HPDE6-E6E7 (cell line): Measurements from ENCODE around the gene ZNF275.
"Not testable (repeated sequence)": the region's sequence is repeated elsewhere in the genome, so short reads cannot be mapped to it uniquely, and the experiment has no call there.

ENCODE experiments used
- DNase-seq: peaks from one replicate; pipeline ENCODE4 v3.0.0; 2011; ENCODE audit warnings: missing footprints; ENCODE audit errors: extremely low spot score

ZNF275 gene

DNA sequence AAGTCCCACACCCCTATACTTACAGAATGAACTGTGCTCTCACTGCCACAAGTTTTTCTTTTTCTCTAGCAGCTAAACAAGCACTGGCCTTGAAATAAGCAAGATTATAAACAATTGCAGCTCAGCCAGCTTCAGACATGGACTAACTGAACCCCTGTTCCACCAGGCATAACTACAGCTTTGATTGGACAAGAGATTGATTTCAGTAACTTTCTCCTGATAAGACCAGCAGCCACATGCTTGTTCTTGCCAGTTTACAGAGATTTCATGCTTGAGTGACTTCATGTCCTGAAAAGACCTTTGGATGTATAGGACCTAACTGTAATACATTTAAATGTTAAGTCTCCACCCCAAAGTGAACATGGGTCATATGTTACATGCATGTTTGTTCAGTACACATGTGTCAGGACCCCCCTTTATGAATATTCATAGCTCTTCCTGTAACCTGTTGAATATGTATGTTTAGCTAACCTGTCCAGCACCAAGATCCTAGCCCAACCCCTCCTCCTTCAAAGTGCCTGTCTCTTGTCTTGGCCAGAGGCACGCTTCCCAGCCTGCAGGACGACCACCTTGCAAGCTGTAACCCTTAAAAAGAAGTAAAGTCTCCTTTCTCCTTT is 27.9 kb downstream of the ZNF275 start:
- no peak for DNase-seq

DNA sequence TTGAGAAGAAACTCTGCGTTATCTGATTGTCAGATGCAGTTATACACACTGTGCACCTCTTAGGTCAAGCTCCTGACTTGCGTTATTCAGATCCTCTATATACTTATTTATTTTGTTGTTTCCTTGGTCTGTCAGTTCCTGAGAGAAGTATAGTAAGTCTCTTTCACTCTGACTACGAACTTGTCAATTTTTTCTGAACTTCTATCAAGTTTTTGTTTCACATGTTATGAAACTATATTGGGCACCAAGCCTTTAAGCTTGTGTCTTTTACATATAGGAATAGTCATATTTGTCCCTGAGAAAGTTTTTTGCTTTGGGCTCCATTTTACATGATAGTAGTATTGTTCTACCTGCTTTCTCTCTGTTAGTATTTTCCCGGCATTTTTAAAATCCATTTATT is 31.7 kb downstream of the ZNF275 start:
- DNase-seq: no peak

GRCh38 chrX:153366119-153366518 is 32.2 kb downstream of the ZNF275 start:
- no peak for DNase-seq

GRCh38 chrX:153366878-153367538 is 33.1 kb downstream of the ZNF275 start:
- no peak for DNase-seq

GRCh38 chrX:153370293-153371055 is 36.5 kb downstream of the ZNF275 start:
- no peak for DNase-seq

DNA sequence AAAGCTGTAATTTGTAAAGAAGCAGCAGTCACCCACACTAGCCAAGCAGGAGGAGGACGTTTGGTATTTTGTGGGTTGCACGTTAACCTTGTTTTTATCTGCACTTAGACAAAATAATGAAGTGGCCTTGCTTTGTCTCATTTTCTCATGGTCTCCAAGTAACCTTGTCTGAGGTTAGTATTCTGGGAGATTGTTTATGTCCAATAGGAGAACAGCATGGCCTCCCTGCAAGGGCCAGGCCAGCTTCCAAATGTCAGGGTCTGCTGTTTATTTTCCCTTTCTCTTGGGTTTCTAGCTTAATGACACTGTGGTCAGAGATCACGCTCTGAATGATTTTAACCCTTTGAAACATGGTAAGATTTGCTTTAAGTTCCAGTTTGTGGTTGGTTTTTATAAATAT is 37.3 kb downstream of the ZNF275 start:
- no peak for DNase-seq

GRCh38 chrX:153372949-153373348 is 39.0 kb downstream of the ZNF275 start:
- DNase-seq: no peak

DNA sequence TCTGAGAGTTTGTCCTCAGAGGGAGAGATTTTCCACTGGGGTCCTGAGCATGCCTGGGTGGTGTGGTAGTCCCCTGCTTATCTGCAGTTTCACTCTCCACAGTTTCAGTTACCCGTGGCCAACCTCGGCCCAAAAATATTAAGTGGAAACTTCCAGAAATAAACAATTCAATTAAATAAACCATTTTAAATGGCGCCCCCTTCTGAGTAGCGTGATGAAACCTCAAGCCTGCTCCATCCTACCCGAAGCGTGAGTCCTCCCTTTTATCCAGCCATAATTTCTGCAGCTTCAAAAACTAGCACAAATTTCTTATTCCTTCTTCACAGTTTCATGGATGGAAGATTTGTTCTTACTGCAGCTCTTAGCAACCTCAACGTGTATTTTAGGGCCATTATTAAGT is 40.5 kb downstream of the ZNF275 start:
- DNase-seq: no peak

GRCh38 chrX:153375571-153375970 is 41.6 kb downstream of the ZNF275 start:
- DNase-seq: no peak

GRCh38 chrX:153377727-153378126 is 43.8 kb downstream of the ZNF275 start:
- no peak for DNase-seq

DNA sequence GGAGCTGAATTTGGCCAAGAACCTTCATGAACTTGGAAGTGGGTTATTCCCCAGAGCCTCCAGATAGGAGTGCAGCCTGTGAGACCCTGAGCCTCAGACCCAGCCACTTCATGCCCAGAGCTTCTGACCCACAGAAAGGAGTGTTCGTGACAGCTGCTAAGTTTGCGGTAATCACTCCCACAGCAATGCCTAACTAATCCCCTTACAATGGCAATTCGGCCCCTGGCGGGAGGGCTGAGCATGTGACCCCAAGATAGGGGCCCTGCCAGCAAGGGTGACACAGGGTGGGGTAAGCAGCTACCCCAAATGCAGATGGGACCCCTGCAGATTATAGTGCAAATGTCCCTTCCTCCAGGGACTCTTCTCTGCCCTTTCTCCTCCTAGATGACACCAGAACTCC is 44.7 kb downstream of the ZNF275 start:
- DNase-seq: no peak

GRCh38 chrX:153379508-153379907 is 45.6 kb downstream of the ZNF275 start:
- no peak for DNase-seq

GRCh38 chrX:153379971-153380581 is 46.1 kb downstream of the ZNF275 start:
- no peak for DNase-seq

DNA sequence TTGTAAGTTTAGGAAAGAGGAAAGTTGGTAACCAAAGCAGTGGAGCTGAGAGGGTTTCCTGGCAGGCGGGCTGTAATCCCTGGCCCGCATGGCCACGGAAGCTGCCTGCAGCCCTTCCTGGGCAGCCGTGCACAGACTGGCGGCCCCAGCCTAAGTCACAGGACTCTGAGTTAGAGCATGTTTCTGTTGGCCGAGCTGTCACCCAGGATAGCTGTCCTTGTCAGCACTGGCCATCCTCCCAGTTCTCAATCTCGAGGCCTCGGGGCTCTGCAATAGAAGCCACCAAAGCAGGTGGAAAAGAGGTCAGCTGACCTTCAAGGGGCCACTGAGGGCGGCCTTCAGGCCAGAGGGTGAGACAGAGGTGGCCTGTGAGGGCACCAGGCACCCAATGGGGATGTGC is 46.7 kb downstream of the ZNF275 start:
- DNase-seq: no peak

- DNase-seq: peak; percentile 53
Measured at GRCh38 chrX:153381684-153382532, 48.0 kb downstream of the ZNF275 start.

DNA sequence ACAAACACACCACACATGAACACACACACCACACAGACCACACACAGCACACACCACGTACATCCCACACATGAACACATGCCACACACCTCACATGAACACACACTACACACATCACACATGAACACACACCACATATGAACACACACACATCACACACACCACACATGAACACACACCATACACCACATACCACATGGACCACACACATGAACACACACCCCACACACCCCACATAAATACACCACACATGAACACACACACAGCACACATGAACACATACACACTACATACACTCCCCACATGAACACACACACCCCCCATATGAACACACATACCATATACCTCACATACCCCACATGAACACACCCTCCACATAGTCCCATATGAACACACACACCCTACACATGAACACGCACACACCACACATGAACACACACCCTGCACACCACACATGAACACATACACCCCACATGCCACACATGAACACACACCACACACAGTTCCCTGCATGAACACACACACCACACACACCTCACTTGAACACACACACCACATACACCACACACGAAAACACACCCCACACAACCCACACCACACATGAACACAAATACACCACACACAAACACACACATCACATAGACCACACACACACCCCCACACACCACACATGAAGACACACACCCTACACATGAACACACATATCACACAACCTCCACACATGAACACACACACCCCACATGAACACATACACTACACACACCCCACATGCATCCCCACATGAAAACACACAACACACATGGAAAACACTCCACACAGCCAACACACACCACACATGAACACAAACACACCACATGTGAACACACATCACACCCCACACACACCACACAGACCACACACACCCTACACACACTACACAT is 48.9 kb downstream of the ZNF275 start:
- DNase-seq: no peak

DNA sequence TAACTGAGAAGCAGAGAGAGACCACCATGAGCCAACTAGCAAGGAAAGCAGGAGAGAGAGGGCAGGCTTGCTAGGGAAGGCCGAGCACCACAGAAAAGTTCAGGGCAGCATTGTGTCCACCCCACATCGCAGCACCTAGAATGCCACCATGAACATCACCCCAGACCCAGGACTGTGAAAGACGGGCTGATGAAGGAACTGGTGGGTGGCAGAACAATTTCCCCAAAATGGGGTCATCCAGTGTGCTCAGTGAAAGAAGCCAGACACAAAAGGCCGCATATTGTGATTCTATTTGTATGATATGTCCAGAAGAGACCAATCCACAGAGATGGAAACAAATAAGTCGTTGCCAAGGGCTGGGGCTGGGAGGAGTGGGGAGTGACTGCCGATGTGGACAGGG is 50.4 kb downstream of the ZNF275 start:
- DNase-seq: no peak

GRCh38 chrX:153384973-153385372 is 51.0 kb downstream of the ZNF275 start:
- DNase-seq: not testable (repeated sequence)

DNA sequence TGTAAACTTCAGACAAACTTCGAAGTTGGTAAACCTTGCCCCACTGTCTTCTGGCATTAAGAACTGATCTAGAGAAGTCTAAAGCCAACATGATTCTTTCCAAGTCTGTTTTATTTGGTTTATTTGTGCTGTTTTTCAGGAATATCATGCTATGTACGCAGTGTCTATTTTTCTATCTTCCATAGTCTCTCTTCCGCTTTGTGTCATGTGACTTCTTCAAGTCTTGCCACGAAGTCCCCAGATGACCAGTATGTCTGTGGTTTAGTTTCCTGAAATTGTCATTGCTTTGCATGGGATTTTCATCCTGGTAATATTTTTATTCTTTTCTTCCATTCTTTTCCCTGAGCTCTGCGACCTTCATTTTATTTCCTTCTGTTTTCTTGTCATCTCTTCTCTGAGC is 52.1 kb downstream of the ZNF275 start:
- DNase-seq: no peak

DNA sequence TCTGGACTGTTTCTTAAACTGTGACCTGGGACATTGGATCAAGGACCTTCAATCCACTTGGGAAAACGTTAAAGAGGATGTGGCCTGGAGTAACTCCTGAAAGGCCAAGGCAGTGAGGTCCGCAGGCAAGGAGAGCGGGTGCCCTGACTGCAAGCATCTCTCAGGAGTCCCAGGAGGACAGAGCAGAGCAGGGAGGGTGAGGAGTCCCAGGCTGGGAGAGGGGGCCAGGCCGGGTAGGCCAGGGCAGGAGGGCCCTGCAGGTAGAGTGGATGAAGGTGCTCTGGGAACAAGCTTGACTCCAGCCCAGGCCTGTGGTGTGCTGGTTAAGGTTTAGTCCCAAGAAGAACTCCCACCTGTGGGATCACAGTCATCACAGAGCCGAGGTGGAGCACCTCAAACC is 53.4 kb downstream of the ZNF275 start:
- no peak for DNase-seq
